ENCODE measurements around the gene ADD2.
"Not testable (repeated sequence)": the region's sequence is repeated elsewhere in the genome, so short reads cannot be mapped to it uniquely, and the experiment has no call there.

The ADD2 gene

GRCh38 chr2:70807828-70808118 is 39.8 kb upstream of the ADD2 start:
- ChIA-PET CTCF (no interaction called here), POLR2A (no interaction called here)
- no peak for TF ChIP-seq LEF1 (IDR thresholded peaks at IDR 0.05; ENCODE audit: borderline replicate concordance)
- TF ChIP-seq PKNOX1 (IDR thresholded peaks at IDR 0.05): no peak
- no peak for TF ChIP-seq HDGF (IDR thresholded peaks at IDR 0.05; ENCODE audit: borderline replicate concordance)
- no peak for TF ChIP-seq TARDBP (IDR thresholded peaks at IDR 0.05)
- no peak for TF ChIP-seq FOXM1 (IDR thresholded peaks at IDR 0.05; ENCODE audit: borderline replicate concordance)
- no peak for TF ChIP-seq ARNT (IDR thresholded peaks at IDR 0.05)
- no peak for TF ChIP-seq NFRKB (IDR thresholded peaks at IDR 0.05)
- no peak for TF ChIP-seq SUZ12 (IDR thresholded peaks at IDR 0.05)
- TF ChIP-seq FOXA1 (IDR thresholded peaks at IDR 0.05): no peak
- TF ChIP-seq L3MBTL2 (conservative IDR thresholded peaks at IDR 0.05): no peak
- no peak for DNase-seq (ENCODE audit: extremely low spot score)

DNA sequence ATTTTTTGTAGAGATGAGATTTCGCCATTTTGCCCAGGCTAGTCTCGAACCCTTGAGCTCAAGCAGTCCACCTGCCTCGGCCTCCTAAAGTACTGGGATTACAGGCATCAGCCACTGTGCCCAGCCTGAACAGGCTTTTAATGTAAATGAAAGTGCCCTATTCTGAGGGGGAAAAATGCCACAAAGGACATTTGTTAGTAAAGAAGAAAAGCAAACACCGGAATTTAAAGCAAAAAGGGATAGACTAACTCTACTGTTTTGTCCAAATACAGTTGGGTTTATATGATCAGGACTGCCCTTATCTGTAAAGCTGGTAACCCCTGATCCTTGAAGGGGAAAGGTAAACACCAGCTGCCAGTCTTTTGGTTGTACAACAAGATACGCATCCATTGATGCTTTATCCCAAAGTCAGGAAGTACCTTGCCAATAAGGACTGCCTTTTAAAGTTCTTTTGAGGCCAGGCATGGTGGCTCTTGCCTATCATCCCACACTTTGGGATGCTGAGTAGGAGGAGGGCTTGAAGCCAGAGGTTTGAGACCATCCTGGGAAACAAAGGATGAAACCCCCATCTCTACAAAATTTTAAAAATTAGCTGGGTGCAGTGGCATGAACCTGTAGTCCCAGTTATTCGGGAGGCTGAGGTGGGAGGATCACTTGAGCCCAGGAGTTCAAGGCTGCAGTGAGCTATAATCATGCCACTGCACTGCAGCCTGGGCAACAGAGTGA is 39.3 kb upstream of the ADD2 start:
- POLR2A ChIA-PET: no interaction called here
- no peak for TF ChIP-seq CTBP1 (IDR thresholded peaks at IDR 0.05; ENCODE audit: borderline replicate concordance)
- no peak for TF ChIP-seq FOXK2 (IDR thresholded peaks at IDR 0.05)
- TF ChIP-seq BHLHE40 (IDR thresholded peaks at IDR 0.05; ENCODE audit: borderline replicate concordance): no peak
- TF ChIP-seq ARNT (IDR thresholded peaks at IDR 0.05): no peak
- TF ChIP-seq ZNF384 (IDR thresholded peaks at IDR 0.05): no peak
- TF ChIP-seq SP1 (IDR thresholded peaks at IDR 0.05): no peak
- TF ChIP-seq SUZ12 (IDR thresholded peaks at IDR 0.05): no peak
- no peak for TF ChIP-seq LEF1 (IDR thresholded peaks at IDR 0.05; ENCODE audit: borderline replicate concordance)
- no peak for TF ChIP-seq L3MBTL2 (conservative IDR thresholded peaks at IDR 0.05)
- no peak for TF ChIP-seq HDGF (IDR thresholded peaks at IDR 0.05; ENCODE audit: borderline replicate concordance)
- TF ChIP-seq FOXM1 (IDR thresholded peaks at IDR 0.05; ENCODE audit: borderline replicate concordance): no peak
- TF ChIP-seq TARDBP (IDR thresholded peaks at IDR 0.05): no peak
- no peak for TF ChIP-seq PKNOX1 (IDR thresholded peaks at IDR 0.05)
- TF ChIP-seq ELF4 (IDR thresholded peaks at IDR 0.05): no peak
- no peak for TF ChIP-seq NFRKB (IDR thresholded peaks at IDR 0.05)
- no peak for TF ChIP-seq FOXA1 (IDR thresholded peaks at IDR 0.05)
- DNase-seq (ENCODE audit: extremely low spot score): no peak
- CTCF ChIA-PET: no interaction called here

GRCh38 chr2:70806620-70807019 is 38.6 kb upstream of the ADD2 start:
- CTCF ChIA-PET: no interaction called here
- no peak for DNase-seq (ENCODE audit: extremely low spot score)
- TF ChIP-seq PKNOX1 (IDR thresholded peaks at IDR 0.05) (peak; percentile 73), BHLHE40 (IDR thresholded peaks at IDR 0.05; ENCODE audit: borderline replicate concordance) (no peak), CTBP1 (IDR thresholded peaks at IDR 0.05; ENCODE audit: borderline replicate concordance) (no peak), ZNF384 (IDR thresholded peaks at IDR 0.05) (no peak)
- POLR2A ChIA-PET: no interaction called here

DNA sequence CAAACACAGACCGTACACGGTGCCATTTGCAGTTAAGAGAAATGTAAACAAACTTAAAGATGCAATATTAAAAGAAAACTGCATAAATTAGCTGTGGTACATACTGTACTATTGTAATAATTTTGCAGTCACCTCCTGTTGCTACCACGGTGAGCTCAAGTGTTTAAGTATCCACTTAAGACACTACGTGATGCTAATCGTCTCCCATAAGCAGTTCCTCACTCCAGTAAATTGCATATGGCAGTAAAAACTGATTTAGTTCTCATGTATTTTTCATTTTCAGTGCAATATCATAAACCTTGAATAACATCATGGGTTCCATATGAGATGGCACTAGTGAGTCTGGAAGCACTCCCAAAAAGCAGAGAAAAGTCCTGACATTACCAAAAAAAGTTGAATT is 38.0 kb upstream of the ADD2 start:
- POLR2A ChIA-PET: no interaction called here
- no peak for DNase-seq (ENCODE audit: extremely low spot score)
- CTCF ChIA-PET: no interaction called here

GRCh38 chr2:70801607-70802263 is 33.7 kb upstream of the ADD2 start:
- ChIA-PET POLR2A (no interaction called here), CTCF (no interaction called here)
- TF ChIP-seq HDGF (IDR thresholded peaks at IDR 0.05; ENCODE audit: borderline replicate concordance): no peak
- TF ChIP-seq BHLHE40 (IDR thresholded peaks at IDR 0.05; ENCODE audit: borderline replicate concordance): no peak
- no peak for TF ChIP-seq SUZ12 (IDR thresholded peaks at IDR 0.05)
- TF ChIP-seq FOXM1 (IDR thresholded peaks at IDR 0.05; ENCODE audit: borderline replicate concordance): no peak
- TF ChIP-seq ZNF384 (IDR thresholded peaks at IDR 0.05): no peak
- no peak for DNase-seq (ENCODE audit: extremely low spot score)

More for the DNA sequence above, 38.0 kb upstream of the ADD2 start:
- TF ChIP-seq ARNT (IDR thresholded peaks at IDR 0.05) (no peak), ZNF384 (IDR thresholded peaks at IDR 0.05) (no peak), ELF4 (IDR thresholded peaks at IDR 0.05) (no peak), SUZ12 (IDR thresholded peaks at IDR 0.05) (no peak), PKNOX1 (IDR thresholded peaks at IDR 0.05) (no peak), HDGF (IDR thresholded peaks at IDR 0.05; ENCODE audit: borderline replicate concordance) (no peak), SP1 (IDR thresholded peaks at IDR 0.05) (no peak), NFRKB (IDR thresholded peaks at IDR 0.05) (no peak), CTBP1 (IDR thresholded peaks at IDR 0.05; ENCODE audit: borderline replicate concordance) (no peak), LEF1 (IDR thresholded peaks at IDR 0.05; ENCODE audit: borderline replicate concordance) (no peak), FOXA1 (IDR thresholded peaks at IDR 0.05) (no peak), TARDBP (IDR thresholded peaks at IDR 0.05) (no peak), FOXK2 (IDR thresholded peaks at IDR 0.05) (no peak), FOXM1 (IDR thresholded peaks at IDR 0.05; ENCODE audit: borderline replicate concordance) (no peak), L3MBTL2 (conservative IDR thresholded peaks at IDR 0.05) (no peak), BHLHE40 (IDR thresholded peaks at IDR 0.05; ENCODE audit: borderline replicate concordance) (no peak)

- ChIA-PET POLR2A (no interaction called here), CTCF (no interaction called here)
- TF ChIP-seq L3MBTL2 (conservative IDR thresholded peaks at IDR 0.05): no peak
- TF ChIP-seq NFRKB (IDR thresholded peaks at IDR 0.05): no peak
- no peak for TF ChIP-seq HDGF (IDR thresholded peaks at IDR 0.05; ENCODE audit: borderline replicate concordance)
- TF ChIP-seq CTBP1 (IDR thresholded peaks at IDR 0.05; ENCODE audit: borderline replicate concordance): no peak
- TF ChIP-seq TARDBP (IDR thresholded peaks at IDR 0.05): no peak
- TF ChIP-seq LEF1 (IDR thresholded peaks at IDR 0.05; ENCODE audit: borderline replicate concordance): no peak
- TF ChIP-seq FOXK2 (IDR thresholded peaks at IDR 0.05): no peak
- TF ChIP-seq FOXM1 (IDR thresholded peaks at IDR 0.05; ENCODE audit: borderline replicate concordance): no peak
- TF ChIP-seq SUZ12 (IDR thresholded peaks at IDR 0.05): no peak
- TF ChIP-seq ELF4 (IDR thresholded peaks at IDR 0.05): no peak
- TF ChIP-seq SP1 (IDR thresholded peaks at IDR 0.05): no peak
- DNase-seq (ENCODE audit: extremely low spot score): no peak
Observed at GRCh38 chr2:70799706-70800105, 31.7 kb upstream of the ADD2 start.

GRCh38 chr2:70797996-70798395 is 30.0 kb upstream of the ADD2 start:
- POLR2A ChIA-PET; CTCF ChIA-PET; DNase-seq (ENCODE audit: extremely low spot score): not testable (repeated sequence)
